Measurements from ENCODE around the gene SLC25A18.

DNA sequence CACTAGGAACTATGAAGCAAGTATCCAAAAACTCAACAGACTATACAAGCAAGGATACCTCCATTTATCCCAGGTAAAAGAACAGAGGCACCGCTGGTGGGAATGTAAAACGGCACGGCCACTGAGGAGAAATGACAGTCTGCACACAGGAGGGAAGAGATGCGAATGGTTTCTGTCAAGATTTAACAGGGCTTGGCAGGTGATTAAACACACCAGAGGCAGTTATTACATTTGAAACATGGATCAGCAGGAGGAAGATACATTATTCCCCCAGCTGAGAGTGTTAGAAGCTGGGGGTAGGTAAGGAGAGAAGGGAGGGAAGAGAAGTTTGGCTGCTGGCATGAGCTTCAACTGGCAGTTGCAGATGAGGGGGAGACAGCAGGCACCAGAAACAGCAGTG lies 35.0 kb downstream of the SLC25A18 start:
- TF ChIP-seq GATA2 (IDR thresholded peaks at IDR 0.05; ENCODE audit: low read depth, low read length): no peak
- no peak for TF ChIP-seq GATA3 (IDR thresholded peaks at IDR 0.05; ENCODE audit: low read depth, low read length)
